KMS-11 (cell line): ENCODE results near the gene ST8SIA6.
A peak's percentile ranks its signal among the peaks of the same experiment; 100 is the strongest.

Experiments
- H2AFZ ChIP-seq: fragments of 200-600 bp; sonication (generic); 2 replicates; pipeline ENCODE4 v1.6.1; 2016; ENCODE audit warnings: antibody characterized with exemption, mixed run types, low read depth
- H3K27ac ChIP-seq: fragments of 200-600 bp; sonication (generic); 2 replicates; pipeline ENCODE4 v1.6.1; 2016; ENCODE audit warnings: mild to moderate bottlenecking, mixed run types
- H3K27me3 ChIP-seq: fragments of 200-600 bp; sonication (generic); 2 replicates; pipeline ENCODE4 v1.6.1; 2017; ENCODE audit warnings: mild to moderate bottlenecking, low read depth, mixed run types, moderate library complexity; ENCODE audit not compliant: insufficient read depth
- H3K36me3 ChIP-seq: fragments of 200-600 bp; sonication (generic); 2 replicates; pipeline ENCODE4 v1.6.1; 2017; ENCODE audit warnings: mild to moderate bottlenecking, mixed run types; ENCODE audit not compliant: insufficient read depth
- H3K4me1 ChIP-seq: fragments of 200-600 bp; sonication (generic); 2 replicates; pipeline ENCODE4 v1.6.1; 2016; ENCODE audit warnings: mild to moderate bottlenecking, low read depth, mixed run types; ENCODE audit not compliant: poor library complexity, severe bottlenecking
- H3K4me2 ChIP-seq: fragments of 200-600 bp; sonication (generic); 2 replicates; pipeline ENCODE4 v1.7.0; 2016; ENCODE audit warnings: mild to moderate bottlenecking, mixed run types
- H3K4me3 ChIP-seq: fragments of 200-600 bp; sonication (generic); IDR thresholded peaks from 2 replicates; pipeline ENCODE4 v1.6.1; 2017; ENCODE audit warnings: low read depth, low read length, mixed read lengths; ENCODE audit not compliant: insufficient read depth
- H3K79me2 ChIP-seq: fragments of 200-600 bp; sonication (generic); 2 replicates; pipeline ENCODE4 v1.6.1; 2016; ENCODE audit warnings: low read depth, mixed run types; ENCODE audit not compliant: insufficient read depth
- H3K9ac ChIP-seq: fragments of 200-600 bp; sonication (generic); 2 replicates; pipeline ENCODE4 v1.6.1; 2016; ENCODE audit warnings: mild to moderate bottlenecking, mixed run types
- H4K20me1 ChIP-seq: fragments of 200-600 bp; sonication (generic); 2 replicates; pipeline ENCODE4 v1.6.1; 2016; ENCODE audit warnings: mild to moderate bottlenecking, mixed run types; ENCODE audit not compliant: insufficient read depth
- TF ChIP-seq, protein P1 (sequence below): fragments of 200-600 bp; sonication (generic); conservative IDR thresholded peaks from 2 replicates; pipeline ENCODE4 v1.6.1; 2017; ENCODE audit warnings: low read depth, mild to moderate bottlenecking, antibody characterized with exemption, low read length, moderate library complexity, mixed read lengths

ST8SIA6 gene

GRCh38 chr10:17375936-17376584 lies 78.3 kb downstream of the ST8SIA6 start:
- no peak overlapping the region for H3K27ac ChIP-seq
- H3K27me3 ChIP-seq, result no peaks in the 10 kb centered on the region
- no peaks in the 10 kb centered on the region for H3K4me1 ChIP-seq
- no peak overlapping the region for H3K4me3 ChIP-seq
- no peak overlapping the region for H3K4me2 ChIP-seq
- no peaks in the 10 kb centered on the region for H4K20me1 ChIP-seq
- no peak overlapping the region for H2AFZ ChIP-seq
- no peaks in the 10 kb centered on the region for H3K36me3 ChIP-seq
- TF ChIP-seq, protein P1, sequence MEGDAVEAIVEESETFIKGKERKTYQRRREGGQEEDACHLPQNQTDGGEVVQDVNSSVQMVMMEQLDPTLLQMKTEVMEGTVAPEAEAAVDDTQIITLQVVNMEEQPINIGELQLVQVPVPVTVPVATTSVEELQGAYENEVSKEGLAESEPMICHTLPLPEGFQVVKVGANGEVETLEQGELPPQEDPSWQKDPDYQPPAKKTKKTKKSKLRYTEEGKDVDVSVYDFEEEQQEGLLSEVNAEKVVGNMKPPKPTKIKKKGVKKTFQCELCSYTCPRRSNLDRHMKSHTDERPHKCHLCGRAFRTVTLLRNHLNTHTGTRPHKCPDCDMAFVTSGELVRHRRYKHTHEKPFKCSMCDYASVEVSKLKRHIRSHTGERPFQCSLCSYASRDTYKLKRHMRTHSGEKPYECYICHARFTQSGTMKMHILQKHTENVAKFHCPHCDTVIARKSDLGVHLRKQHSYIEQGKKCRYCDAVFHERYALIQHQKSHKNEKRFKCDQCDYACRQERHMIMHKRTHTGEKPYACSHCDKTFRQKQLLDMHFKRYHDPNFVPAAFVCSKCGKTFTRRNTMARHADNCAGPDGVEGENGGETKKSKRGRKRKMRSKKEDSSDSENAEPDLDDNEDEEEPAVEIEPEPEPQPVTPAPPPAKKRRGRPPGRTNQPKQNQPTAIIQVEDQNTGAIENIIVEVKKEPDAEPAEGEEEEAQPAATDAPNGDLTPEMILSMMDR, result peak; percentile 72
- no peaks in the 10 kb centered on the region for H3K79me2 ChIP-seq
- no peak overlapping the region for H3K9ac ChIP-seq

DNA sequence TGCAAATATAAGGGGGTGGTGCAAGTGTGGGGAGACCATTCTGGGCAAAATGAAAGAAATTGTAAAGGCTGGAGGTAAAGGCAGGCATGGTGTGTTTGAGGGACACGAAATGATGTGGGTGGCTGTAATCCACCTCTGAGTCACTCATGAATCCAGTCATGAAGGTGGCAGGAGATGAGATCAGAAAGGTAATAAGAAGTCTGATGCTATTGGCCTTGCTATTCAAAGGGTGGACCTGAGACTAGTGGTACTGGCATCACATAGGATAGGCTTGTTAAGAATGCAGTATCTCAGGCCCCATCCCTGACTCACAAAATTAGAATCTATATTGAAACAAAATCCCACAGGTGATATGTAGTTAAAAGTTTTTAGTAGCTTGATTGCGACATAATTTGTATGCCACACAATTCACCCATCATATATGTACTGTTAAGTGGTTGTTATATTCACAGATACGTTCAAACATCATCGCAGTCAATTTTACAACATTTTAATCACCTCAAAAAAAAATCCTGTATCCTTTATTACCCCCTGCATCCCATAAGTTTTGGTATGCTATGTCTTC lies 85.6 kb downstream of the ST8SIA6 start:
- Histone ChIP-seq H2AFZ (no peak overlapping the region), H3K4me2 (no peak overlapping the region), H3K79me2 (no peaks in the 10 kb centered on the region), H3K27ac (no peak overlapping the region), H3K36me3 (no peaks in the 10 kb centered on the region), H3K4me3 (no peak overlapping the region), H4K20me1 (no peaks in the 10 kb centered on the region), H3K27me3 (no peaks in the 10 kb centered on the region), H3K9ac (no peak overlapping the region), H3K4me1 (no peaks in the 10 kb centered on the region)
- TF ChIP-seq, protein P1, result no peak

- no peaks in the 10 kb centered on the region for H3K4me1 ChIP-seq
- TF ChIP-seq, protein P1, result no peak
- no peak overlapping the region for H3K4me3 ChIP-seq
- H3K4me2 ChIP-seq, result no peak overlapping the region
- H2AFZ ChIP-seq, result no peak overlapping the region
- no peaks in the 10 kb centered on the region for H3K36me3 ChIP-seq
- no peaks in the 10 kb centered on the region for H3K79me2 ChIP-seq
- H4K20me1 ChIP-seq, result no peaks in the 10 kb centered on the region
- no peaks in the 10 kb centered on the region for H3K27me3 ChIP-seq
- no peak overlapping the region for H3K27ac ChIP-seq
- no peak overlapping the region for H3K9ac ChIP-seq
Observed at GRCh38 chr10:17366705-17367104, 87.7 kb downstream of the ST8SIA6 start.

- no peak overlapping the region for H3K4me3 ChIP-seq
- no peak overlapping the region for H3K9ac ChIP-seq
- H3K79me2 ChIP-seq, result no peaks in the 10 kb centered on the region
- H4K20me1 ChIP-seq, result no peaks in the 10 kb centered on the region
- no peak overlapping the region for H3K4me2 ChIP-seq
- no peak overlapping the region for H2AFZ ChIP-seq
- no peaks in the 10 kb centered on the region for H3K36me3 ChIP-seq
- no peaks in the 10 kb centered on the region for H3K4me1 ChIP-seq
- no peak overlapping the region for H3K27ac ChIP-seq
- TF ChIP-seq, protein P1, result no peak
- no peaks in the 10 kb centered on the region for H3K27me3 ChIP-seq
Observed at GRCh38 chr10:17365402-17365801, 89.0 kb downstream of the ST8SIA6 start.
